GM18511 (cell line): Measurements from ENCODE around the gene APC.
A peak's percentile ranks its signal among the peaks of the same experiment; 100 is the strongest.

Source experiments
- ATAC-seq: cut with Tn5 transposase; IDR thresholded peaks from one replicate; pipeline ENCODE4 v1.9.1; 2021; ENCODE audit warnings: mild to moderate bottlenecking, moderate library complexity; ENCODE audit not compliant: unreplicated experiment

The APC gene

DNA sequence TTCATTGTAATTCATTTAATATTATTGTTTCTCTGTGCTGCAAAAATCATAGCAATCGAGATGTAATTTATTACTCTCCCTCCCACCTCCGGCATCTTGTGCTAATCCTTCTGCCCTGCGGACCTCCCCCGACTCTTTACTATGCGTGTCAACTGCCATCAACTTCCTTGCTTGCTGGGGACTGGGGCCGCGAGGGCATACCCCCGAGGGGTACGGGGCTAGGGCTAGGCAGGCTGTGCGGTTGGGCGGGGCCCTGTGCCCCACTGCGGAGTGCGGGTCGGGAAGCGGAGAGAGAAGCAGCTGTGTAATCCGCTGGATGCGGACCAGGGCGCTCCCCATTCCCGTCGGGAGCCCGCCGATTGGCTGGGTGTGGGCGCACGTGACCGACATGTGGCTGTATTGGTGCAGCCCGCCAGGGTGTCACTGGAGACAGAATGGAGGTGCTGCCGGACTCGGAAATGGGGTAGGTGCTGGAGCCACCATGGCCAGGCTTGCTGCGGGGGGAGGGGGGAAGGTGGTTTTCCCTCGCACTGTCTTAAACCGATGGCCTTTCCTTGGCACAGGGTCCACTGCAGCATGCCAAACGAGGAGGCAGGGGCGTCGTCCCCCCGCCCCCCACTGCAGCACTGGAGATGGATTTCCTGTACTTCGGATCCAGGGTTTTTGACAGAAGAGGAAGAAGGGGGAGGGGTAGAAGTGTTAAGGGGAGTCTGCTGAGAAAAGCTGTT is at the start of gene APC:
APC (plus strand) TSS at position 423 of the 728 bp plus-strand sequence. CDS start 17,006 bp downstream, outside the sequence.
- ATAC-seq, result peak; percentile 99

DNA sequence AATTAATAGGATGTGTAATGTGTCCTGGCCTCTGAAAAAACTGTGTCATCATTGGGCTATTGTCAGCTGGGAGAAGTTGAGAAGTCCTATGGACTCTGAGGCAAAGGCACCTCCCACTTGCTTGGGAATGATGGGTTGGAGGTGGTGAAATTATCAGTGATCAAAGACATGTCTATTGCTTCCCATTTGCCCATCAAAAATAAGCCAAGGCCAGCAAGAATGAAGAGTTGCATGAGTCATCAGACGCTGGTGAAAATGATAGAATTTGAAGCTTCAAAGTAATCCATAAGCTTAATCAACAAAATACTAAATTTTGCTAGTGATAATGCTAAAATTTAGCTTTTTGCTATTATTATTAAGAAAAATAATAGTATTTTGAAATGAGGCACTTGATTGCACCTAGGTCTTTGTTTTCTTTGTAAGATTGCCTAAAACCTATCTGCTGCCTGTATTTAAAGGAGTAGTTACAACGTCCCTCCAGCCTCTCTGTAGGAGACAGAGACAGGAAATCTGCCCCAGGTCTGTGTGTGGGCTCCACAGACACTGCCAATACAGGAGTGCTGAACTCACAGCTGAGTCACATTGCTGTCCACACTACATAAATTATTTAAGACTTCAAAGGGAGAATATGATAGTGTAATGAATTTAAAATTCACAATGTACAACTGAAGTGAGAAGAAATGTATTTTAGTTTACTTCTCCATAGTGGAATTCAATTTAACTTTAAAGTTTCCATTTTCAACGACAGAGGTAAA is 48.4 kb upstream of the APC start:
- no peak for ATAC-seq

DNA sequence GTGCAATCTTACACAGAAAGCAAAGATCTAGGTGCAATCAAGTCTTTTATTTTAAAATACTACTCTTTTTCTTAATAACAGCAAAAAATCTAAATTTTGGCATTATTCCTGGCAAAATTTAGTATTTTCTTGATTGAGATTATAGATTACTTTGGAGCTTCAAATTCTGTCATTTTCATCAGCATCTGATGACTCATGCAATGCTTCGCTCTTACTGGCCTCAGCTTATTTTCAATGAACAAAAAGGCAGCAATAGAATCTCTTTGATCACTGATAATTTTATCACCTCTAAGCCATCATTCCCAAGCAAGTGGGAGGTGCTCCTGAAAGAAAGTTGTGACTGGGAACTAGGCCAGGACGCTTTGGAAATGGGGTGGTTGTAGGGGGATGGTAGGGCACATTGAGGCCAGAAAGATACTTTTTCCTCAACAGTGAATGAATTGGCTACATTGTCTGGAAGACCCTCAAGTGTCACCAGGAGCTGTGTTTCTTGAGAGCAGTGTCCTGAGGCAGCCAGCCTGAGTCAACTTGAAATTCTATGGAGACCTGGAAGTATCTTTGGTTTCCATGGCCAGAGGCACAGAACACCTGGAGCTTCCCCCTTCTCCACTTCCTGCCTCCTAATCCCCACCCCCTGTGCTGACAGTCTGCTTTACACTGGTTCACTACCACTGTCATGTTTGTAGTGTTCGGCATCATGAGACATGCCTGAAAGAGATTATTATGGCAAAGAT is 46.9 kb upstream of the APC start:
- ATAC-seq, result no peak

DNA sequence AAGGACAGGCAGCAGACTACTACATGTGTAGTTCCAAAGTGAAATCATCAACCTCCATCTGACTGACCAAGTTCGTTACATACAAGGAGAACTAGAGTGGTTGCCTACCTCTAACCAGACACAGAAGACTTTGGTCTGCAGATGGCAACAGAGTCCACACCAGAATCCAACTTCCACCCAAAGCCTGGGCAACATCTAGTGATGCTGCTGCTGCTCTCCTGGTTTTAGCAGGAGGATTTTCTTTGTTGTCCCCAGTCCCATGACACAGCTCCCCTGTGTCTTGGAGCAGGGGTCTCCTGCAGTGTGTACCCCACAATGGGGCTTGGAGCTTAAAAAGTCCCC is 46.4 kb upstream of the APC start:
- ATAC-seq, result no peak

DNA sequence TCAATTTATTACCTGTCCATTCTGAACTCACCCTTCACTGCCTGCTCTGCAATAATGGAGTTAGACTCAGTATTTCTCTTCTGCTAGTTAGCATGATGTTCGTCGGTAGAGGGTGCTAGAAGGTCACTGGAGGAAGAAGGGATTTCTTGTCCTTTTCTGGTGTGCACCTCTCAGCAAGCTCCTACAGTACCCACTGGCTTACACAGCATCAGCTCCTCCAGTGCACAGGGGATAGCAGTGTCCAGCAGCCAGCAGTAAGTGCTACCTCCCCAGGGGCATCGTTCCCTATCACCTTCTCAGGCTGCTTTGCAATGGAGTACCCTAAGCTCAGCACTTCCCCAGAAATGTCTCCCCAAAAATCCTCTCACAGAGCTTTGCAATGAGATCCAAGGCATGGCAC is 45.9 kb upstream of the APC start:
- ATAC-seq, result peak; percentile 44

DNA sequence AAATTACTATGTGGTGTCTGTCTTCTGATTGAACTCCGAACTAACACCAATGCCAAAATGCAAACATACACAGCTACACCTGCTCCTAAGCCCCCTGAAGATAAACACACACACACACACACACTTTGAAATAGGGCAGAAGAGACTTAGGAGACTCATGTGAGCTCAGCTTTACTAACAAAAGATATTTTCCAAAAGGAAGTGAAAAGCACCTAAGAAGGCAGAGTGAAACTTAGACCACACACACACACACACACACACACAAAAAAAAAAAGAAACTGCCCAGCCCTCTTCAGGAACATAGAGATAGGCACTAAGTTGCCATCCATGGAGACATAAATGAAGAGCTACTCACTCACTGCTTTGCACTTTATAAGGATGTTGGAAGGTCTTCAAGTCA is 45.2 kb upstream of the APC start:
- no peak for ATAC-seq

DNA sequence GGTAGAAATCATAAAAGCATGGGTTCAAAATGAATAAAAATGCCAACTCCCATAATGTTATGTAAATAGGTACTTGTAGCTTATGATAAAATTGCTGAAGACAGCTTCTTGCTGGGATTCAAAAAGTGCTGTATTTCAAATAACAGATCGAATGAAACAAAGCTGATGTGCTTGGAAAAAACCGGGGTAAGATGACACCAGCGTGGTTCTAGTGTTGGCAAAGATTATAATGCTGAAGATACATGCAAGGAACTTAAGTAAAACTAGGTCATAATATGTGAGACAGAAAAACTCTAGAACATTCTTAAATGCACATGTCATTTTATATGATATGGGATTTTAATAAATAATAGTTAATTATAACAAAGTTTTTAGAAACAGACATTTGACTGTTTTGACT is 44.4 kb upstream of the APC start:
- no peak for ATAC-seq

DNA sequence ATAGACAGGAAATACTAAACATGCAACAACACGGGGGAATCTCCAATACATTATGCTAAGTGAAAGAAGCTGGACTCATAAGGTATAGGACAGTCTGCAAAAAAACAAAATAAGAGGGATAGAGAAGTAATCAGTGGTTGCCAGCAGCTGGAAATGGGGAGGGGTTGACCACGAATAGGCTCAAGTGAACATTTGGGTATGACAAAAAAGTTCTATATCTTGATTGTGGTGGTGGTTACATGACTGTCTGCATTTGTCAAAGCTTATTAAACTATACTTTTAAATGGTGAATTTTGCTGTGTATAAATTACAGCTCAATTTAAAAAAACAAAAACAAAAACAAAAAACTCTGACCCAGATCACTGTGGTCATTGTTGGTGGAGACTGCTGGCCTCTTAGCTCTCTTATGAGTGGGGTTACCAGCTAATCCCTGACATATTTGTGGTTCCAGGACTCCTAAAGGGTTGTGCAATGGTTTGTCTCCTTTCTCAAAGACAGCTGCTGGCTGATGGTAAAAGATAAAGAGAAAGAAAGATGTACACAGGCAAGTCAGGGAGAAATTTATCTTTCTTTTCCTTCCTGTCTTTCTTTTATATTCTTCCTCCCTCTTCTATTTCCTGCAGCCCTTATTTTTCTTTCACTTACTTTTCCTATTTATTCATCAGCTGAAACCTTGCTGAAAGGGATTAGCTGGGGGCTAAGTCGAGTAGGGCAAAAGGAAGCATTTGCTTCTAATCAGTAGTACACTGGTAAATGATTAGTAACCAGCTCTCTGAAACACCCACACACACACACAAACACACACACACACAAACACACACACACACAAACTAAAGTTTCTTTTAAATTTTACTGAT is 42.6 kb upstream of the APC start:
- no peak for ATAC-seq

DNA sequence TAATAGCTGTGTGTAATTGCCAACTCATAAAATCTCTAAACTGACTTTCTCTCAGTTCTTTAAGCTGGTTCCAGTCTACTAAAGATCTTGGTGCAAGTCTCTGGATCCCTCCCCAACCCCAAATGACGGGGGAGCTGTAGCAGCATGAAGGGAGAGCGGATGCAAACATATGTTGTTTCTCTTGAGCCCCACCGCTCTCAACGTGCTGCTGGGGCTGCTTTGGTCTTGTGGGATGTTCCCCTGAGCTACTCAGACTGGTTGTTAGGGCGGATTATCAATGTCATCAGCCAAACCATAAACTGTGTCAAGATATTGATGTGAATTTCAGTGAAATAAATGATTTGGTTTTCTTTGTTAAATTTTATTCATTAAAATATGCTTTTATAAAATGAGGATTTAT is 40.9 kb upstream of the APC start:
- ATAC-seq, result no peak

DNA sequence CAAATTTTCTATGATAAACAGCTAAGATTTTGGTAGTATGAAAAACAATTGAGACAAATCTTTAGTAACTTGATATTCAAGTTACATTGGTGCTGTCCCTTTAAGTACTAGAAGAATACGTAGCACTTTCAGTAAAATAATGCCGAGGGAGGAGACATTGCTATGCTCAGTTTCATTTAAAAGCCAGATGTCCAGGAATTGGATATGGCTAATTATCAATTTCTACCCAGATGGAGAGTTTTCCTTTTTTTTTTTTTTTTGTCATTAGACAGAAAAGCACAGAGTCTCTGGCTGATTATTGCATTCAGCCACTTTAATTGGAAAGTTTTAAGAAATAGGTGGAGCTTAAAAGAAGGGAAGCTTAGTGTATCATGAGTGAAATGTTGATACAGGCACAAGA is 40.4 kb upstream of the APC start:
- no peak for ATAC-seq

DNA sequence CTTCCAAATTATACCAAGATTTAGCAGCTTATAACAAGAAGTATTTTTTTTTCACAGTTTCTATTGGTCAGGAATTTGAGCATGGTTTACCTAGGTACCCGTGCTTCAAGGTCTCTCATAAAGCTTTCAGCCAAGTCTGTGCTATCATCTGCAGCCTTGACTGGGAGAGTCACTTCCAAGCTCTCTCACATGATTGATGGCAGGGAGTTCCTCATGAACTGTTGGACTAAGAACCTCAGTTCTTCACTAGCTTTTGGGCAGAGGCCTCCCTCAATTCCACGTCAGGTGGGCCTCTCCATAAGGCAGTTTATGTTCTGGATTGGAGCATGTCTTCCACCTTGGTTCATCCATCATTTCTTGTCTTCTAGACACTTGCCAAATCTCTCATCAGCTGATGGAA is 39.9 kb upstream of the APC start:
- ATAC-seq, result no peak

DNA sequence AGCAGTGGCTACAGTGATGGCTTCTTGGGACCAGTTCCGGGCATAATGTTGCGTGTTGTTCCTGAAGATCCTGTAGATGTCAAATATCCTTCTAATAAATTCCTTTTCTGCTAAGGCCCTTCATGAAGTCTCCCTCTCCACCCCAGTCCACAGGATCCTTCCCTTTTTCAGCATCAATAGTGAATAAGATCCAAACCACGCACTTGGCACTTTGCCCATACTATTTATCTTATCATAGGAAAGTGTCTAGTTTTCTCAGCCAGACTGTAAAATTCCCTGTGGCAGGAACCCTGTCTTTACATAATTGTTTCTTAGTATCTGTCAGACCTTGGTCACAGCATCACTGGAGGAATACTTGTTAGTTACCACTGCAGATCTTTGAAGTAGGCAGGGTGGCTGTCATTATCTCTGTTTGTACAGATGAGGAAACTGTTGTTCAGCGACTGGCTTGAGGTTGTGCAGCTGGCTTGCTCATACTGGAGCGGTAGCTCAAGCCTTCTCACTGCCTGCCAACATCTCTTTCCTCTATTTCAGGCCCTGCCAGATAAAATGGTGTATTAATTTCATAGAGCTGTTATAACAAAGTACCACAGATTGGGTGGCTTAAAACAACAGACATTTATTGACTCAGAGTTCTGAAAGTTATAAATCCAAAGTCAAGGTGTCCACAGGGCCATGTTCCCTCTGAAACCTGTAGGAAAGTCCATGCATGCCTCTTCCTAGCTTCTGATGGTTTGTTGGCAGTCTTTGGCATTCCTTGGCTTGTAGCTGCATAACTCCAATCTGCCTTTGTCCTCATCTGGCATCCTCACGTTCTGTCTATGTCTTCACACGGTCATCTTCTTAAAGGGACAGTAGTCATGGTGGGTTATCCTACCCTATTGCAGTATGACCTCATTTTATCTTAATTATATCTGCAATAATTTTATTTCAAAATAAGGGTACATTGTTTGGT is 33.5 kb upstream of the APC start:
- no peak for ATAC-seq

DNA sequence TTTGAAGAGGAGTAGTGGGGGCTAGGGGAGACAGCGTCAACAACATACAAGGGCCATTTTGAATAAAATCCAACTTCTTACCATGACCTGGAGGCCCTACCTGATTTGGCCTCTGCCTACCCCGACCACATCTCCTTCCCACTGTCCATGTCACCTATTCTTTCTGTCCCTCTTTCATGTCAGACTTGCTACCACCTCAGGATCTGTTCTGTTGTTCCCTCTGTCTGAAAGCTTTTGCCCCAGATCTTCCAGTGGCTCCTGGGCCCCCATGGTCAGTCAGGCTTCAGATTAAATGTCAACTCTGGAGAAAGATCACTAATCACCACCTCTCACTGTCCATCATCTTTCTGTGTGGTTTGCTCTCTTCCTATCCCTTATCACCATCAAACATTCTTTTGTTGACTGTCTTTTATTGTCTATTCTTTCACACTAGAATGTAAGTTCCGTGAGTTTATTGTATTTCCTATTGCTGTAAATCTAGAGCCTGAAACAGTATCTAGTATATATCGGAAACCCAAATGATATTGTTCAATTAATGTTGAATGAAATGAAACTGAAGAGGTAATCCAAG is 31.2 kb upstream of the APC start:
- ATAC-seq, result no peak

DNA sequence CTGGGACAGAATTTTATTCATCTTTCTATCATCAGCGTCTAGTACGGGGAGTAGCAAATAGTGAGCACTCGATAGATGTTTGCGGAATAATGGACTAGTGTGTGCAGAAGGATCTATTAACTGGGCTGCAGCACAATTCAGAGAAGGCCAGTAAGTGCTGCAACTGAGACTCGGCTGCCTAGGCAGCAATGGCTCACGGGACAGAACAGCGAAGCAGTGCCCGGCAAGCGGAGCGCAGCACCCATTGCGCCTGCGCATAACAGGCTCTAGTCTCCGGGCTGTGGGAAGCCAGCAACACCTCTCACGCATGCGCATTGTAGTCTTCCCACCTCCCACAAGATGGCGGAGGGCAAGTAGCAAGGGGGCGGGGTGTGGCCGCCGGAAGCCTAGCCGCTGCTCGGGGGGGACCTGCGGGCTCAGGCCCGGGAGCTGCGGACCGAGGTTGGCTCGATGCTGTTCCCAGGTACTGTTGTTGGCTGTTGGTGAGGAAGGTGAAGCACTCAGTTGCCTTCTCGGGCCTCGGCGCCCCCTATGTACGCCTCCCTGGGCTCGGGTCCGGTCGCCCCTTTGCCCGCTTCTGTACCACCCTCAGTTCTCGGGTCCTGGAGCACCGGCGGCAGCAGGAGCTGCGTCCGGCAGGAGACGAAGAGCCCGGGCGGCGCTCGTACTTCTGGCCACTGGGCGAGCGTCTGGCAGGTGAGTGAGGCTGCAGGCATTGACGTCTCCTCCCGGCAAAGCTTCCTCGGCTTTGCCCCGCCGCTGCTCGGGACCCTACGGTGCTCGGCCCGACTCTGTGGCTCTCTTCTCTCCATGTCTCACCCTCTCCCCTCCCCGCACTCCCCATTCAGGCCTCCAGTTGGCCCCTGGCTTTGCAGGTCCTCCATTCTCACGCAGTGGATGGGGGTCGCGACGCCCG is 30.2 kb upstream of the APC start:
- peak; percentile 91 for ATAC-seq

DNA sequence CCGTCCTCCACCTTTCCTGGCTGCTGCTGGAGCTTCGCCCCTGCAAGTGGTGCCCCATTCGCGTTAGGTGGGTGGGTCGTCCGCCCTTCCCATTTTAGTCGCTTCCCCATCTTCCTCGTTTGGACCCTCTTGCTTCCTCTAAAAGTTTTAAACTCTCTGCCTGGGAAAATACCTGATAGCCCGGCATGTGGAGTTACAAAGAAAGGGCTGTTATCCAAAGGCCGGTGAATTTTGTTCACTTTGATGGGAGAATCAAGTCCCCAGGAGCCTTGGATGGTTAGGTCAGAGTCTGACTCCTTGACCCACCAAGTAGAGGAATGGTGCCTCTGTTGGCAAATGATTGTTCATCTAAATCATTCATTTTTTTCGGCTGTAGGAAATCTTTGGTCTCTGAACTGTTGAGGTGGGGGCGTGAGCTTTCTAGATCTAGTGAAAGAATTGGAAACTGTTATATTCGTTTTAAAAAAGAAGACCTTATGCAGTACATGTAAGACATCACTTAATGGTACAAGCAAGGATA is 29.5 kb upstream of the APC start:
- no peak for ATAC-seq

DNA sequence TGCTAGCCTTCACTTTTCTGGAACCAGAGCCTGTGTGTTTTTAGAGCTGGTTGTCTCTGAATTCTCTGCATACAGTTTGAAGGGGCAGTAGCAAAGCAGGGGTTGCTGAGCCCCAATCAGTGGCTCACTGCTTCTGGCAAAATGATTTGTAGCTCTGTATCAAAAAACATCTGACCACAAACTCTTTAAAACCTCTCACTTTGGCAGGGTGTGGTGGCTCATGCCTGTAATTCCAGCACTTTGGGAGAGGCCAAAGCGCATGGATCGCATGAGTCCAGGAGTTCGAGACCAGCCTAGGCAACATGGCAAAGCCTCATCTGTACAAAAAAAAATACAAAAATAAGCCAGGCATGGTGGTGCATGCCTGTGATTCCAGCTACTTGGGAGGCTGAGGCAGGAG is 28.3 kb upstream of the APC start:
- no peak for ATAC-seq

DNA sequence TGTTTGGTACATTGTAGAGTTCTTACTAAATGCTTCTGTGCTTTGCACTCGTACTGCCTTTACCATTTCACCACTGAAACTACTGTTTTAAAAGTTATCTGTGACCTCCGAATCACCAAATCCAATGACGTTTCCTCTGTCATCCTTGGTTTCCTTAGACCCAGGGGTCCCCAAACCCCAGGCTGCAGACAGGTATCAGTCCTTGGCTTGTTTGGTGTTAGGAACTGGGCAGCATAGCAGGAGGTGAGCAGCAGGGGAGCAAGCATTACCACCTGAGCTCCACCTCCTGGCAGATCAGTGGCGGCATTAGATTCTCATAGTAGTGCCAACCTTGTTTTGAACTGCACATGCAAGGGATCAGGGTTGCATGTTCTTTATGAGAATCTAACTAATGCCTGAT is 26.8 kb upstream of the APC start:
- no peak for ATAC-seq

DNA sequence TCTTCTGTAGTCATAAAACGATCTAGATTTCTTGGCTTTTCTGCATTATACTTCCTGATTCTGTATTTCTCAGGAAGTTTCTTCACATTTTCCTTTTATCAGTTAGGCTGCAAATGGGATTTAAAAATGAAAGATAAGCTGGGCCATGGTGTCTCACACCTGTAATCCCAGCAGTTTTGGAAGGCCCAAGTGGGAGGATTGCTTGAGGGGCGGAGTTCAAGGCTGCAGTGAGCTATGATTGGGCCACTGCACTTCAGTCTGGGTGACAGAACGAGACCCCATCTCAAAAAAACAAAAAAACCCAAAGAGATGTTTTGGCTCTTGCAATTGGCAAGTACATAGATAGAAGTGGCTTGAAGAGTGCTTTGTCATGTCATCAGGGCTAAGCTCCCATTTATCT is 26.2 kb upstream of the APC start:
- ATAC-seq, result no peak
